H1 (cell line): Measurements from ENCODE around the gene SNTN. TPM values are rescaled to one million over a fixed set of nuclear protein-coding genes. Genes with fewer than 3 reads are reported as not detected.

Experiments used
- CTCF ChIA-PET: fragments of 300-600 bp; sonication (Branson Sonifier 250); formaldehyde crosslinking; loops from one replicate; lab custom pipeline; 2021; ENCODE audit not compliant: partially characterized antibody; lab: Charles Lee
- POLR2A ChIA-PET: fragments of 300-600 bp; sonication (Branson Sonifier 250); formaldehyde crosslinking; loops from one replicate; lab custom pipeline; 2021; ENCODE audit warnings: inconsistent platforms; ENCODE audit not compliant: partially characterized antibody; lab: Charles Lee
- DNase-seq, 2 experiments: peaks; one replicate each; pipeline versions ENCODE4 v3.0.0 to v3.0.0-alpha.2; 2010 to 2022; ENCODE audit warnings: low spot score in 2 of 2, low read depth in 1 of 2, mixed read lengths in 1 of 2
- FAIRE-seq: peaks from 2 replicates; lab custom pipeline; 2011; peaks lifted over from hg19 to GRCh38; lab: Jason Lieb, UNC
- H2AFZ ChIP-seq: 2 replicates; pipeline ENCODE4 v1.8.1; 2012; ENCODE audit warnings: low read length, inconsistent platforms
- H2AK5ac ChIP-seq: 2 replicates; pipeline ENCODE4 v1.6.1; 2013; ENCODE audit warnings: low read depth, low read length
- H2BK120ac ChIP-seq: replicated peaks from 2 replicates; pipeline ENCODE3; 2013; ENCODE audit warnings: low read depth, low read length, inconsistent platforms
- H2BK12ac ChIP-seq: 2 replicates; pipeline ENCODE4 v1.6.1; 2013; ENCODE audit warnings: low read depth, low read length
- H2BK15ac ChIP-seq: 2 replicates; pipeline ENCODE4 v1.6.1; 2013; ENCODE audit warnings: low read length
- H2BK20ac ChIP-seq: 2 replicates; pipeline ENCODE4 v1.6.1; 2013; ENCODE audit warnings: low read length
- H2BK5ac ChIP-seq: 2 replicates; pipeline ENCODE4 v1.6.1; 2013; ENCODE audit warnings: low read depth, low read length
- H3K14ac ChIP-seq: 2 replicates; pipeline ENCODE4 v1.6.1; 2013; ENCODE audit warnings: inconsistent platforms; ENCODE audit not compliant: insufficient read length
- H3K18ac ChIP-seq: 2 replicates; pipeline ENCODE4 v1.6.1; 2013; ENCODE audit warnings: low read length; ENCODE audit errors: extremely low read depth
- H3K23ac ChIP-seq: 2 replicates; pipeline ENCODE4 v1.6.1; 2013; ENCODE audit warnings: inconsistent platforms; ENCODE audit not compliant: insufficient read length
- H3K23me2 ChIP-seq: 2 replicates; pipeline ENCODE4 v1.6.1; 2013; ENCODE audit warnings: low read depth, low read length
- H3K27ac ChIP-seq: 2 replicates; pipeline ENCODE4 v1.6.1; 2011; ENCODE audit warnings: low read depth, low read length, inconsistent platforms
- H3K27me3 ChIP-seq, 4 experiments: replicated peaks in 1 of 4; 1 replicate in 1 of 4; 2 replicates in 3 of 4; pipeline versions ENCODE4 v1.6.1 to v1.8.1; 2011 to 2013; ENCODE audit warnings: low read length in 3 of 4, mild to moderate bottlenecking in 3 of 4, inconsistent platforms in 2 of 4, mixed read lengths in 2 of 4, moderate library complexity in 1 of 4; ENCODE audit not compliant: control insufficient read depth in 3 of 4, insufficient read depth in 3 of 4; ENCODE audit errors: extremely low read depth in 1 of 4
- H3K36me3 ChIP-seq, 4 experiments: 2 replicates each; pipeline versions ENCODE4 v1.6.1 to v1.8.1; 2011 to 2013; ENCODE audit warnings: mild to moderate bottlenecking in 4 of 4, low read length in 3 of 4, moderate library complexity in 2 of 4, control low read depth in 1 of 4, inconsistent platforms in 1 of 4; ENCODE audit not compliant: insufficient read depth in 4 of 4, control insufficient read depth in 2 of 4
- H3K4ac ChIP-seq: replicated peaks from 2 replicates; pipeline ENCODE3; 2013; ENCODE audit warnings: low read length, low read depth, mixed read lengths, inconsistent platforms; ENCODE audit not compliant: insufficient read length
- H3K4me1 ChIP-seq, 4 experiments: replicated peaks in 1 of 4; 1 replicate in 1 of 4; 2 replicates in 3 of 4; pipeline versions ENCODE4 v1.6.1 to v1.8.1; 2011 to 2013; ENCODE audit warnings: low read length in 3 of 4, inconsistent platforms in 2 of 4, mixed read lengths in 1 of 4; ENCODE audit not compliant: insufficient read depth in 4 of 4, control insufficient read depth in 3 of 4
- H3K4me2 ChIP-seq, 2 experiments: 2 replicates each; pipeline versions ENCODE4 v1.6.1 to v1.8.1; 2011 to 2013; ENCODE audit warnings: low read depth in 2 of 2, low read length in 2 of 2, control low read depth in 1 of 2, inconsistent platforms in 1 of 2, mild to moderate bottlenecking in 1 of 2; ENCODE audit not compliant: insufficient read depth in 1 of 2
- H3K4me3 ChIP-seq, 4 experiments: fragments of 200-600, 300-600 bp in 1 of 4; sonication (generic), shearing (Covaris generic), sonication (Bioruptor Twin) in 1 of 4; 2 replicates each; pipeline versions ENCODE4 v1.5.1 to v1.8.1; 2011 to 2016; ENCODE audit warnings: low read length in 4 of 4, low read depth in 3 of 4, control low read depth in 2 of 4, inconsistent platforms in 2 of 4, mild to moderate bottlenecking in 2 of 4, mixed read lengths in 1 of 4, moderate library complexity in 1 of 4; ENCODE audit not compliant: insufficient read depth in 2 of 4; ENCODE audit errors: extremely low read depth in 1 of 4
- H3K56ac ChIP-seq: replicated peaks from 2 replicates; pipeline ENCODE3; 2013; ENCODE audit warnings: low read depth, mild to moderate bottlenecking, mixed read lengths, low read length, inconsistent platforms; ENCODE audit not compliant: insufficient read length
- H3K79me1 ChIP-seq: 2 replicates; pipeline ENCODE4 v1.6.1; 2013; ENCODE audit warnings: low read depth, low read length, control low read depth
- H3K79me2 ChIP-seq, 2 experiments: 2 replicates each; pipeline versions ENCODE4 v1.6.1 to v1.8.1; 2012 to 2013; ENCODE audit warnings: low read length in 2 of 2, mild to moderate bottlenecking in 2 of 2, inconsistent platforms in 1 of 2; ENCODE audit not compliant: insufficient read depth in 2 of 2, control insufficient read depth in 1 of 2
- H3K9ac ChIP-seq, 4 experiments: replicated peaks in 1 of 4; 1 replicate in 1 of 4; 2 replicates in 3 of 4; pipeline versions ENCODE4 v1.6.1 to v1.8.1; 2011 to 2013; ENCODE audit warnings: low read depth in 3 of 4, low read length in 3 of 4, control low read depth in 2 of 4, mild to moderate bottlenecking in 2 of 4, moderate library complexity in 2 of 4, inconsistent platforms in 1 of 4; ENCODE audit errors: extremely low read depth in 1 of 4
- H3K9me3 ChIP-seq, 2 experiments: 2 replicates each; pipeline versions ENCODE4 v1.6.1 to v1.8.1; 2012 to 2013; ENCODE audit warnings: mild to moderate bottlenecking in 2 of 2, moderate library complexity in 2 of 2, control low read depth in 1 of 2, inconsistent platforms in 1 of 2, low read depth in 1 of 2, low read length in 1 of 2, mixed read lengths in 1 of 2; ENCODE audit not compliant: insufficient read depth in 2 of 2
- H4K20me1 ChIP-seq, 2 experiments: replicated peaks in 1 of 2; 2 replicates each; pipeline versions ENCODE3 to v1.8.1; 2011 to 2013; ENCODE audit warnings: inconsistent platforms in 2 of 2, low read length in 2 of 2, mild to moderate bottlenecking in 1 of 2; ENCODE audit not compliant: insufficient read depth in 2 of 2, control insufficient read depth in 1 of 2
- H4K5ac ChIP-seq: 2 replicates; pipeline ENCODE4 v1.6.1; 2013; ENCODE audit warnings: low read length, low read depth, mixed read lengths, inconsistent platforms; ENCODE audit not compliant: insufficient read length
- H4K8ac ChIP-seq: 2 replicates; pipeline ENCODE4 v1.8.0; 2013; ENCODE audit warnings: mild to moderate bottlenecking, moderate library complexity, low read length, inconsistent platforms; ENCODE audit not compliant: insufficient read depth; ENCODE audit errors: extremely low read depth
- H4K91ac ChIP-seq: replicated peaks from 2 replicates; pipeline ENCODE3; 2013; ENCODE audit warnings: low read length, mixed read lengths, inconsistent platforms; ENCODE audit not compliant: insufficient read length
- BACH1 ChIP-seq: IDR thresholded peaks from 2 replicates; pipeline ENCODE4 v1.6.1; 2012; ENCODE audit warnings: low read length, improper control_type of control experiment
- BRCA1 ChIP-seq: IDR thresholded peaks from 2 replicates; pipeline ENCODE4 v1.6.1; 2012; ENCODE audit warnings: low read depth, low read length, improper control_type of control experiment
- CHD1 ChIP-seq: IDR thresholded peaks from 2 replicates; pipeline ENCODE4 v1.6.1; 2012; ENCODE audit warnings: low read depth, low read length, improper control_type of control experiment
- EP300 ChIP-seq, 2 experiments: IDR thresholded peaks; 1 replicate in 1 of 2; 2 replicates in 1 of 2; pipeline ENCODE4 v1.6.1; 2011 to 2012; ENCODE audit warnings: low read depth in 2 of 2, low read length in 2 of 2, mild to moderate bottlenecking in 2 of 2, borderline replicate concordance in 1 of 2, inconsistent platforms in 1 of 2, moderate library complexity in 1 of 2
- GABPA ChIP-seq: IDR thresholded peaks from 2 replicates; pipeline ENCODE4 v1.6.1; 2011; ENCODE audit warnings: mild to moderate bottlenecking, low read length, moderate library complexity, borderline replicate concordance; ENCODE audit not compliant: insufficient read depth
- PHF8 ChIP-seq: fragments of 200-600 bp; sonication (generic); conservative IDR thresholded peaks from 2 replicates; pipeline ENCODE4 v1.7.1; 2012; ENCODE audit warnings: low read depth, mild to moderate bottlenecking, inconsistent platforms, low read length, moderate library complexity
- RAD21 ChIP-seq, 2 experiments: IDR thresholded peaks in 1 of 2; conservative IDR thresholded peaks in 1 of 2; 2 replicates each; pipeline ENCODE4 v1.6.1; 2011; ENCODE audit warnings: low read depth in 2 of 2, low read length in 2 of 2, improper control_type of control experiment in 1 of 2, inconsistent platforms in 1 of 2, mild to moderate bottlenecking in 1 of 2, moderate library complexity in 1 of 2
- RFX5 ChIP-seq: IDR thresholded peaks from 2 replicates; pipeline ENCODE4 v1.6.1; 2011; ENCODE audit warnings: low read depth, low read length, improper control_type of control experiment, borderline replicate concordance
- SUZ12 ChIP-seq: fragments of 200-600 bp; sonication (generic); IDR thresholded peaks from 2 replicates; pipeline ENCODE4 v1.6.1; 2012; ENCODE audit warnings: mild to moderate bottlenecking, inconsistent platforms, low read length, moderate library complexity, mixed read lengths
- YY1 ChIP-seq: IDR thresholded peaks from 2 replicates; pipeline ENCODE4 v1.6.1; 2011; ENCODE audit warnings: low read depth, mild to moderate bottlenecking, low read length
- WGBS, 2 experiments: shearing (Covaris generic) in 1 of 2; methylation state at CpG; one replicate each; pipeline versions ENCODE4 v1.1.6 to v1.1.7; 2013 to 2015; ENCODE audit warnings: low lambda C conversion rate in 2 of 2, mixed read lengths in 2 of 2, inconsistent platforms in 1 of 2, low coverage in 1 of 2, missing lambda C conversion rate in 1 of 2; ENCODE audit not compliant: insufficient replicate concordance in 2 of 2, insufficient coverage in 1 of 2, insufficient read length in 1 of 2; ENCODE audit errors: extremely low coverage in 1 of 2, missing lambda C conversion rate in 1 of 2; 5-methylcytosine and 5-hydroxymethylcytosine counted together
- polyA plus RNA-seq, 7 experiments: library from polyadenylated mRNA; depleted of rRNA in 3 of 7; stranded (reverse) in 5 of 7; unstranded in 2 of 7; fragments of >200 nt in 5 of 7; fragments of 200-250 nt in 2 of 7; gene quantifications; 1 replicate in 5 of 7; 2 replicates in 1 of 7; 4 replicates in 1 of 7; pipeline versions ENCODE4 v1.2.1 to v1.2.3, GENCODE V29; 2011 to 2013; ENCODE audit warnings: missing spikeins in 2 of 7, mixed read lengths in 2 of 7
- total RNA-seq: library from RNA; stranded (reverse); fragmentation: NEBNext Ultra II Directional; extraction: Animal tissue kit (Norgen Biotek cat#: 25700); gene quantifications from 2 replicates; pipeline ENCODE4 v1.2.1, GENCODE V29; 2021
- TF ChIP-seq, protein P1 (sequence below), 3 experiments: IDR thresholded peaks; 1 replicate in 2 of 3; 2 replicates in 1 of 3; pipeline versions ENCODE4 v1.5.1 to v1.6.1; 2011; ENCODE audit warnings: low read length in 3 of 3, mild to moderate bottlenecking in 3 of 3, inconsistent platforms in 2 of 3, low read depth in 1 of 3, moderate library complexity in 1 of 3; ENCODE audit not compliant: insufficient read depth in 1 of 3; ENCODE audit errors: control extremely low read depth in 1 of 3

SNTN gene
- total and polyA plus RNA-seq, 2 of the 8 experiments (the other 6 are each of a cell fraction or from before 2014, with no cell fraction given): not detected

DNA sequence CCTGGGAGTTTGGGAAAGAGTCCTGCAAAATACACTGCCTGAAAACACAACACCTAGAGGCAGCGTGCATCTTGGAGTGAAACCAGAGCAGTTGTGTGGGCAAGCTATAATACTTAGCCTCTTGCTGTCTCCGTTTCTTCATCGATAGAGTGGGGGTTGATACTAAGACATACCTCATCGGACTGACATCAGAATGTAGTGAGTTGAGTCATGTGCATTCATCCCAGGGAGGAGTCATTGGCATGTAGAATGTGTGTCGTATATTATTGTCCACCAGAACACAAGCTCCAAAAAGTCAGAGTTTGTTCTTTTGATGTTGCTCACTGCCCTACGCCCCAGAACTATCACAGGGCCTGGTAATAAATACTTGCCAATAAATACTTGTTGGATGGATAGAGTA is 4.3 kb downstream of the SNTN start:
- Histone ChIP-seq H3K27ac (no peak overlapping the region), H2AFZ (0 out of 2 replicates have a peak overlapping the region, but pooled peaks have one; percentile 15), H2BK12ac (no peak overlapping the region)
- no peak for TF ChIP-seq CHD1
- TF ChIP-seq BRCA1: no peak
- no peak for TF ChIP-seq RAD21 (IDR thresholded peaks at IDR 0.05 in 1 of 2, conservative IDR thresholded peaks at IDR 0.05 in 1 of 2; ENCODE audit: low read depth in 2 of 2, low read length in 2 of 2)
- TF ChIP-seq YY1: no peak
- no peak for TF ChIP-seq GABPA
- TF ChIP-seq, protein P1, sequence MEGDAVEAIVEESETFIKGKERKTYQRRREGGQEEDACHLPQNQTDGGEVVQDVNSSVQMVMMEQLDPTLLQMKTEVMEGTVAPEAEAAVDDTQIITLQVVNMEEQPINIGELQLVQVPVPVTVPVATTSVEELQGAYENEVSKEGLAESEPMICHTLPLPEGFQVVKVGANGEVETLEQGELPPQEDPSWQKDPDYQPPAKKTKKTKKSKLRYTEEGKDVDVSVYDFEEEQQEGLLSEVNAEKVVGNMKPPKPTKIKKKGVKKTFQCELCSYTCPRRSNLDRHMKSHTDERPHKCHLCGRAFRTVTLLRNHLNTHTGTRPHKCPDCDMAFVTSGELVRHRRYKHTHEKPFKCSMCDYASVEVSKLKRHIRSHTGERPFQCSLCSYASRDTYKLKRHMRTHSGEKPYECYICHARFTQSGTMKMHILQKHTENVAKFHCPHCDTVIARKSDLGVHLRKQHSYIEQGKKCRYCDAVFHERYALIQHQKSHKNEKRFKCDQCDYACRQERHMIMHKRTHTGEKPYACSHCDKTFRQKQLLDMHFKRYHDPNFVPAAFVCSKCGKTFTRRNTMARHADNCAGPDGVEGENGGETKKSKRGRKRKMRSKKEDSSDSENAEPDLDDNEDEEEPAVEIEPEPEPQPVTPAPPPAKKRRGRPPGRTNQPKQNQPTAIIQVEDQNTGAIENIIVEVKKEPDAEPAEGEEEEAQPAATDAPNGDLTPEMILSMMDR (IDR thresholded peaks at IDR 0.05; ENCODE audit: control extremely low read depth in 1 of 3, insufficient read depth in 1 of 3, low read depth in 1 of 3, low read length in 3 of 3): no peak
- TF ChIP-seq SUZ12: no peak
- no peak for TF ChIP-seq EP300 (IDR thresholded peaks at IDR 0.05; ENCODE audit: borderline replicate concordance in 1 of 2, low read depth in 2 of 2, low read length in 2 of 2)
- no peak for TF ChIP-seq PHF8
- no peak for TF ChIP-seq RFX5
- no peak for TF ChIP-seq BACH1

More for the DNA sequence above, 4.3 kb downstream of the SNTN start:
- no peak overlapping the region for H4K8ac ChIP-seq
- no peaks in the 10 kb centered on the region for H3K27me3 ChIP-seq
- WGBS, 2 experiments: 86% methylated on average over 6 of the region's 6 CpGs; no CpG with 5 or more reads in 1 of the 2 experiments
- no peak overlapping the region for H3K4ac ChIP-seq
- H3K9ac ChIP-seq: no peak overlapping the region
- H4K91ac ChIP-seq: no peak overlapping the region
- no peak overlapping the region for H3K56ac ChIP-seq
- no peak overlapping the region for H3K4me2 ChIP-seq
- H3K36me3 ChIP-seq: no peaks in the 10 kb centered on the region
- no peaks in the 10 kb centered on the region for H3K79me1 ChIP-seq
- no peak overlapping the region for H3K23ac ChIP-seq
- no peak overlapping the region for H2BK120ac ChIP-seq
- no peak overlapping the region for H3K4me3 ChIP-seq
- H2BK5ac ChIP-seq: no peak overlapping the region
- H4K20me1 ChIP-seq: no peaks in the 10 kb centered on the region
- H4K5ac ChIP-seq: no peak overlapping the region
- H3K23me2 ChIP-seq: no peaks in the 10 kb centered on the region; the same call in 1 of the 2 replicates
- no peak overlapping the region for H3K14ac ChIP-seq
- no peak overlapping the region for H2BK15ac ChIP-seq
- POLR2A ChIA-PET: no interaction called here
- H2AK5ac ChIP-seq: no peak overlapping the region
- H3K9me3 ChIP-seq: no peaks in the 10 kb centered on the region
- CTCF ChIA-PET: interaction anchor here (1.9 kb wide), 1 partner anchor 307 kb away, joined by 7 read pairs; no protein-coding TSS in a partner anchor
- no peak overlapping the region for H2BK20ac ChIP-seq
- FAIRE-seq (no peak), DNase-seq (no peak)
- H3K18ac ChIP-seq: no peak overlapping the region
- H3K79me2 ChIP-seq: no peaks in the 10 kb centered on the region
- H3K4me1 ChIP-seq: peaks cover 0 to under 1% (median 0%) of the 10 kb centered on the region in 4 experiments; a peak in 1 of 7 replicates
